CD4-positive, CD25-positive, alpha-beta regulatory T cell (primary cell): ENCODE results near the gene UBE2Q1. TPM values are rescaled to one million over a fixed set of nuclear protein-coding genes. Genes with fewer than 3 reads are reported as not detected.

Experiments used
- ATAC-seq, 2 donors: fragments of 150-1000 bp; cut with Tn5 transposase; one replicate each; pipeline ENCODE4 v1.10.0; 2021; ENCODE audit warnings: low read depth in 2 of 2, moderate number of reproducible peaks in 2 of 2, moderate library complexity in 1 of 2
- DNase-seq, 3 donors: peaks; one replicate each; pipeline versions ENCODE4 v3.0.0 to v3.0.0-alpha.2; 2012 to 2022; ENCODE audit warnings: mixed read lengths in 1 of 3
- H3K27ac ChIP-seq: one replicate; pipeline ENCODE4 v1.7.0; 2013; ENCODE audit warnings: mild to moderate bottlenecking, low read length; ENCODE audit not compliant: insufficient read depth, poor library complexity, severe bottlenecking
- H3K27me3 ChIP-seq: one replicate; pipeline ENCODE4 v1.7.0; 2013; ENCODE audit warnings: low read length; ENCODE audit not compliant: control insufficient read depth, insufficient read depth
- H3K36me3 ChIP-seq: one replicate; pipeline ENCODE4 v1.7.0; 2013; ENCODE audit warnings: mild to moderate bottlenecking, low read length, moderate library complexity; ENCODE audit not compliant: control insufficient read depth, insufficient read depth
- H3K4me1 ChIP-seq: 2 replicates; pipeline ENCODE4 v1.7.0; 2013; ENCODE audit warnings: mild to moderate bottlenecking, low read length; ENCODE audit not compliant: insufficient read depth, control insufficient read depth, poor library complexity, severe bottlenecking
- H3K4me3 ChIP-seq: one replicate; pipeline ENCODE4 v1.7.0; 2013; ENCODE audit warnings: low read depth, mild to moderate bottlenecking, low read length, moderate library complexity
- H3K9me3 ChIP-seq, 2 experiments: 1 replicate in 1 of 2; 2 replicates in 1 of 2; pipeline ENCODE4 v1.7.0; 2013; ENCODE audit warnings: low read length in 2 of 2, mild to moderate bottlenecking in 1 of 2, moderate library complexity in 1 of 2; ENCODE audit not compliant: control insufficient read depth in 2 of 2
- H3K27ac Mint-ChIP-seq, 3 donors: one replicate each; pipeline ENCODE4 v1.8.0; 2020 to 2022; ENCODE audit warnings: mild to moderate bottlenecking in 3 of 3, mixed read lengths in 3 of 3, moderate library complexity in 2 of 3
- H3K27me3 Mint-ChIP-seq: one replicate; pipeline ENCODE4 v1.8.0; 2022; ENCODE audit warnings: mild to moderate bottlenecking, mixed read lengths
- H3K36me3 Mint-ChIP-seq: one replicate; pipeline ENCODE4 v1.8.0; 2020; ENCODE audit warnings: mixed read lengths
- H3K4me1 Mint-ChIP-seq, 4 donors: one replicate each; pipeline ENCODE4 v1.8.0; 2020 to 2022; ENCODE audit warnings: mixed read lengths in 4 of 4, mild to moderate bottlenecking in 1 of 4
- H3K4me3 Mint-ChIP-seq, 4 donors: one replicate each; pipeline ENCODE4 v1.8.0; 2020 to 2022; ENCODE audit warnings: mild to moderate bottlenecking in 4 of 4, mixed read lengths in 4 of 4, moderate library complexity in 3 of 4
- H3K9me3 Mint-ChIP-seq, 7 donors: one replicate each; pipeline ENCODE4 v1.8.0; 2020 to 2022; ENCODE audit warnings: mixed read lengths in 7 of 7, mild to moderate bottlenecking in 3 of 7, moderate library complexity in 2 of 7
- polyA plus RNA-seq, 4 donors: library from polyadenylated mRNA; unstranded; fragments of 300-500 nt; fragmentation: Illumina TruSeq; gene quantifications; one replicate each; pipeline ENCODE4 v1.2.3, GENCODE V29; 2021
- total RNA-seq: library from RNA; stranded (reverse); gene quantifications from one replicate; pipeline ENCODE4 v1.2.3, GENCODE V29; 2022

UBE2Q1 gene
- total and polyA plus RNA-seq, 5 donors from 2014 or later: 9.5 to 91.7 (median 14.2) TPM

DNA sequence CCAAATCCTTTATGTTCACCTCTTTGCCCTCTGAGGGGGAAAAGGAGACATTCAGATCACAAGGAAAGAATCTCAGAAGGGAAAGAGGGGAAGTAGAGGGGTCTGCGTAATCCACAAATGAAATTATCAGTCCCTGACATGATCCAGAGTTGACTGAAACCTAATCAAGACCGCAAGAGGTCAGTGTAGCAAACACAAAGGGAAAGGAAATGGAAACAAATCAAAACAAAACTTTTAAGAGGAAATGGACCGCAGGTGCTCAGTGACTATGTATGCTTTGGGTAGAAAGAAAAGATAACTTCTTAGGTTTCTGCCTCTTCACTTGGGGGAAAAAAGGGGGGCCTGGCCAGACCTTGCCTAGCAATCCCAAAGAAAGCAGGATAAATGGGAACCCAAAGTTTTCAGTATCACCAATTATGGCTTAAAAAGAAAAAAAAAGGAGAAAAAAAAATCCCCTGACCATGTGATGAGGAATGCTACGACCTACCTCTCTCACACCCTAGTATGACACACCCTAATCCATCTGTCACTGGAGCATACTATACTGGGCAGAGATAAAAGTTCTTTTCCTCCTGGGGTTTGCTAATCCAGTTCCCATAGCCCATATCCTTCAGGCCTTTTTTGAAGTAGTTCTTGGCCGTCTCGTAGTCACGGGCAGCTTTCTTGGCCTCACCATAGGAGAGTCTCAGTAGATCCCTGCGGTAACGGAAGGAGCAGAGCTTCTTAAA lies 26.0 kb upstream of the UBE2Q1 start:
- no peaks in the 10 kb centered on the region for H3K27me3 ChIP-seq
- Mint-ChIP-seq H3K9me3 (no peaks in the 10 kb centered on the region), H3K4me3 (no peak overlapping the region), H3K4me1 (peaks cover 0 to 9% (median 5%) of the 10 kb centered on the region in 4 donors), H3K27ac (no peak overlapping the region), H3K36me3 (peaks cover 65% of the 10 kb centered on the region), H3K27me3 (no peaks in the 10 kb centered on the region)
- H3K27ac ChIP-seq: no peak overlapping the region
- ATAC-seq (no peak), DNase-seq (no peak)
- no peaks in the 10 kb centered on the region for H3K9me3 ChIP-seq
- no peak overlapping the region for H3K4me3 ChIP-seq
- peaks cover 97% of the 10 kb centered on the region for H3K36me3 ChIP-seq
- no peaks in the 10 kb centered on the region for H3K4me1 ChIP-seq

DNA sequence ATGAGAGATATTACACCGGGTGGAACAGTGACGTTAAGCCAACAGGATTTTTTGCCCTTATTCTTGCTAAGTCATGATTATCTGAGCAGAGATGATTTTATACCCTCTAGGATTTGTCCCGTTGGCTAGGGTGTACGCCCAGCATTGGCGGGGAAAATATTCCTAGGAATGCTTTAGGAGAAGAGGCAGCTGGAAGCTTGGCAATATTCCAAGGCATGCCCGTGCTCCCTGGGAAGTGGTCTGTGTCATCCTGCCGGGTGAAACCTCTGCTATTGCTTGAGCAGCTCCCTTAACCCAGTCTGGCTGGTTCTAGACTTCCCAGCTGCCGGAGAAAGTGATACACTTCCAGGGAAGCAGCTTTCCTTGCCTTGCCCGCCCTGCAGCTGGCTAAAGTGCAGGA lies 25.3 kb upstream of the UBE2Q1 start:
- H3K27ac ChIP-seq: no peak overlapping the region
- no peak for DNase-seq
- peak overlapping the region in 1 of 3 donors; percentile 20 for H3K27ac Mint-ChIP-seq
- H3K4me3 ChIP-seq: no peak overlapping the region
- H3K36me3 ChIP-seq: peaks cover 97% of the 10 kb centered on the region
- no peaks in the 10 kb centered on the region for H3K9me3 ChIP-seq
- H3K4me1 Mint-ChIP-seq: peaks cover 0 to 9% (median 5%) of the 10 kb centered on the region in 4 donors
- H3K4me1 ChIP-seq: no peaks in the 10 kb centered on the region
- no peaks in the 10 kb centered on the region for H3K9me3 Mint-ChIP-seq
- H3K4me3 Mint-ChIP-seq: no peak overlapping the region
- peaks cover 65% of the 10 kb centered on the region for H3K36me3 Mint-ChIP-seq
- no peaks in the 10 kb centered on the region for H3K27me3 ChIP-seq
- no peak for ATAC-seq
- no peaks in the 10 kb centered on the region for H3K27me3 Mint-ChIP-seq

DNA sequence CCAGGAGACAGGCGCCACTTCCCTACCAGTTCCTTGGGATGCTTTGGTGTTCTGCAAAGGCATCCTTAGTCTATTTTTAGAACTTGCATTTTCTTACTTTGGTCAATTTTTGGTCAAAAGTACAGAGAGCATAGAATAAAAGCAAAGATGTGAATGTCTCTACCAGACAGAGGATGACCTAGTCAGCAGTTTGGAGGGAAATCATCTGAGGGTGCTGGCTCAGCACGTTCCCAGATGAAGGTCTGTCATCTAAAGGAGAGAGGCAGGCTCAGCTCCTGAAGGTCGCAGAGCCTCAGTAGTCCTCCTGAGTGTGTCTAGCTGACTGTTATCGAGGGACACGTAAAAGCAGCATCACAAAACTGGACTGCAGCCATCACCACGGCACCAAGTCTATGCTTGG lies 24.4 kb upstream of the UBE2Q1 start:
- no peak overlapping the region for H3K4me3 Mint-ChIP-seq
- no peaks in the 10 kb centered on the region for H3K4me1 ChIP-seq
- H3K27me3 ChIP-seq: no peaks in the 10 kb centered on the region
- DNase-seq (no peak), ATAC-seq (no peak)
- H3K27me3 Mint-ChIP-seq: no peaks in the 10 kb centered on the region
- no peak overlapping the region for H3K27ac Mint-ChIP-seq
- peaks cover 60% of the 10 kb centered on the region for H3K36me3 Mint-ChIP-seq
- H3K27ac ChIP-seq: no peak overlapping the region
- no peaks in the 10 kb centered on the region for H3K9me3 Mint-ChIP-seq
- peaks cover 0 to 9% (median 5%) of the 10 kb centered on the region in 4 donors for H3K4me1 Mint-ChIP-seq
- peaks cover 93% of the 10 kb centered on the region for H3K36me3 ChIP-seq
- no peaks in the 10 kb centered on the region for H3K9me3 ChIP-seq
- H3K4me3 ChIP-seq: no peak overlapping the region

DNA sequence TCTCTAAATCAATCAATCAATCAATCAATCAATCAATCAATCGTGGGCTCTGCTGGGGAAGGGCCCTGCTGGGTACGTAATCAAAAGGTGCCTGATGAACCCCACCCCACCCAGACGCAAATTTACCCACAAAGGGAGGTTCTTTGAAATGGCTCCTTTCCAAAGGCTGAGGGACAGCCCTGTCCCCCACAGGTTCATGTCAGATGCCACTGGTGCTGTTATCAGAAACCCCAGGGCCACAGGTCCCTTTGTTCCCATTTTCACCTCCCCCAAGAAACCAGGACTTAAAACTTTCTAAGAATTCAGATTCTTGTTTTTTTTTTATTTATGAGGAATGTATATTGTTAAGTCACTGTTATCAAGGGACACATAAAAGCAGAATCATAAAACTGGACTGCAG lies 23.3 kb upstream of the UBE2Q1 start:
- DNase-seq: no peak
- Histone ChIP-seq H3K27ac (no peak overlapping the region), H3K9me3 (no peaks in the 10 kb centered on the region), H3K4me3 (no peak overlapping the region), H3K4me1 (no peaks in the 10 kb centered on the region), H3K36me3 (peaks cover 82% of the 10 kb centered on the region), H3K27me3 (no peaks in the 10 kb centered on the region)
- H3K9me3 Mint-ChIP-seq: no peaks in the 10 kb centered on the region
- peaks cover 0 to 8% (median 2%) of the 10 kb centered on the region in 4 donors for H3K4me1 Mint-ChIP-seq
- ATAC-seq: no peak
- H3K27ac Mint-ChIP-seq: no peak overlapping the region
- peaks cover 50% of the 10 kb centered on the region for H3K36me3 Mint-ChIP-seq
- no peak overlapping the region for H3K4me3 Mint-ChIP-seq
- no peaks in the 10 kb centered on the region for H3K27me3 Mint-ChIP-seq

DNA sequence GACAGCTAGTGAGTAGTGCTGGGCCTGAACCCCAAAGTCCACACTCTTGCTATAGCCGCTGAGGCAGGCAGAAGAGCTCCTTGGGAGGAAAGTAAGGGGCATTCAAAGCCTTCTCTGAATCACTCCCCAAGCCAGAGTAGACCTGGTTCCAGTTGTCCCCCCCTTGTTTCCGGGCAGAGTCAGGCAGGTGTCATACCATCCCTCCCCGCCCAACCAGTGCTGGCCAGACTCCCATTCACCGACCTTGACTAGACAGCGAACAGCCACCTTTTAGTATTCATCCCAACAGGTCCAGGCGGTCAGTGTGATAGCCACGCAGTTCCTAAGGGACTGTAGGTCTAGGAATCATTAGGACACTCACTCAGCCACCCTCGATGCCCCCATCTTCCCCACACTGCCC lies 20.9 kb upstream of the UBE2Q1 start:
- H3K4me1 ChIP-seq: no peaks in the 10 kb centered on the region
- no peak overlapping the region for H3K4me3 ChIP-seq
- Mint-ChIP-seq H3K4me1 (peaks cover 0 to 5% (median 0%) of the 10 kb centered on the region in 4 donors), H3K27me3 (no peaks in the 10 kb centered on the region), H3K27ac (no peak overlapping the region), H3K9me3 (no peaks in the 10 kb centered on the region), H3K36me3 (peaks cover 29% of the 10 kb centered on the region), H3K4me3 (no peak overlapping the region)
- DNase-seq (no peak), ATAC-seq (no peak)
- no peaks in the 10 kb centered on the region for H3K9me3 ChIP-seq
- peaks cover 58% of the 10 kb centered on the region for H3K36me3 ChIP-seq
- no peaks in the 10 kb centered on the region for H3K27me3 ChIP-seq
- no peak overlapping the region for H3K27ac ChIP-seq

DNA sequence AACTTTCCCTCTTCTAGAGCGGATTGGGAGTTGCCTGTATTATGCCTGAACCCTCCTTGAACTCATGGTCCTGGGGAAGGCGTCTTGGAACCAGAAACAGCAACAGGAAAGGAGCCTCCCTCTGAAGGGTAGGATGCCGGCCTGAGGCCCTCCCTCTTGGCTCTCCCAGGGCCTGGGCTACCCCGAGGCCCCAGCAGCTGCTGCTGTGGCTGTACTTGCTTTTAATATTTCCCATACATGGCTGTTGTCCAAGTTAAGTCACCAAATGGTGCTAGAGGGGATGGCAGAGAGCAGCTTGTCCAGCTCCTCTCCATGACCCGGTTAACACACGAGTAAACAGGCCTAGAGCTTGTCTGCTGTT lies 19.6 kb upstream of the UBE2Q1 start:
- H3K9me3 ChIP-seq: no peaks in the 10 kb centered on the region
- Mint-ChIP-seq H3K27me3 (peaks cover 2% of the 10 kb centered on the region), H3K36me3 (peaks cover 22% of the 10 kb centered on the region), H3K4me3 (no peak overlapping the region), H3K9me3 (peaks cover 0 to 2% (median 0%) of the 10 kb centered on the region in 7 donors), H3K27ac (peak overlapping the region in 1 of 3 donors; percentile 38), H3K4me1 (peaks cover 0 to 5% (median 0%) of the 10 kb centered on the region in 4 donors)
- H3K4me1 ChIP-seq: no peaks in the 10 kb centered on the region
- DNase-seq (no peak), ATAC-seq (no peak)
- no peak overlapping the region for H3K4me3 ChIP-seq
- H3K27ac ChIP-seq: no peak overlapping the region
- peaks cover 45% of the 10 kb centered on the region for H3K36me3 ChIP-seq
- no peaks in the 10 kb centered on the region for H3K27me3 ChIP-seq

DNA sequence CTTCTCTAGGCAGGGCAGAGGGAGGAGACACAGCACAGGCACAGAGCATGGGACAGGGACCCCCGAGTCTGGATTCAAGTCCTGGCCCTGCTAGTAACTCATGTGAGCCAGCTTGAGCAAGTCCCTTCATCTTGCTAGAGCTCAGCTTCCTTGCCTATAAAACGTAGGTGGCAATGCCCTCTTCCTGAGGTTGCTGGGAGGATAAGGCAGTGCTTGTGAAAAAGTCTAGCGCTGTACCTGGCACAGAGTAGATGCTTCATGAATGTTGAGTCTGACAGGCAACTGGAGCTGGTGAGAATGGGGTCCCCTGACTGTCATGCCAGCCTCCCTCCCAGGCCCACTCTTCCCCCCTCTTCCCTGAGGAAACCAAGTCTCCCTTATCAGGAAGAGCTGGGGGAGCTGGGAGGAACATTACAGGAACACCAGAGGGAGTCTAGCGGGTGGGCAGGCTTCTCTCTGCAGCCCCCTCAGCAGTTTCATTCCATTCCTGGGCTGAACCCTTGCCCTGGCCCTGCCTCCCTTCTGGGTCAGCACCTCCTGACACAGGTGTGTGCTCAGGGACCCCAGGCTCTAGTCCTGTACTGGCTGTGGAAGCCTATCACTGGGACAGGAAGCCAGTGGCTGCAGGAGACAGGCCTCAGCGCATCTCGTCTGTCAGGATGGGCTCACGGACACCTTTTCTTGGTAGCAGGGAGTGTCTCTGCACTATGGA lies 19.0 kb upstream of the UBE2Q1 start:
- H3K4me3 Mint-ChIP-seq: no peak overlapping the region
- ATAC-seq (no peak), DNase-seq (no peak)
- H3K27ac Mint-ChIP-seq: peak overlapping the region in 1 of 3 donors; percentile 66
- H3K36me3 ChIP-seq: peaks cover 39% of the 10 kb centered on the region
- no peak overlapping the region for H3K27ac ChIP-seq
- H3K4me1 Mint-ChIP-seq: peaks cover 0 to 5% (median 0%) of the 10 kb centered on the region in 4 donors
- H3K9me3 ChIP-seq: no peaks in the 10 kb centered on the region
- H3K36me3 Mint-ChIP-seq: peaks cover 22% of the 10 kb centered on the region
- H3K27me3 Mint-ChIP-seq: peaks cover 7% of the 10 kb centered on the region
- H3K9me3 Mint-ChIP-seq: peaks cover 0 to 2% (median 0%) of the 10 kb centered on the region in 7 donors
- H3K27me3 ChIP-seq: no peaks in the 10 kb centered on the region
- no peak overlapping the region for H3K4me3 ChIP-seq
- H3K4me1 ChIP-seq: no peaks in the 10 kb centered on the region
